K562 (cell line): ENCODE results near the gene INPPL1. TPM values are rescaled to one million over a fixed set of nuclear protein-coding genes. Genes with fewer than 3 reads are reported as not detected.

Experiments
- ATAC-seq: fragments of 200-7000 bp; cut with Tn5 transposase; 3 replicates; pipeline ENCODE4 v1.9.1; 2020; ENCODE audit warnings: moderate library complexity
- BruUV-seq: library from RNA; stranded (reverse); fragments of 400-500 nt; replicated peaks from 2 replicates; lab custom pipeline; 2021; lab: Mats Ljungman, UMichigan
- CTCF ChIA-PET: fragments of 300-600 bp; formaldehyde crosslinking; extraction: SDS; loops from one replicate; lab custom pipeline; 2021; ENCODE audit warnings: low intra/inter-chr PET ratio; lab: Yijun Ruan, JAX
- POLR2A ChIA-PET: fragments of 300-600, 350-650 bp; sonication (Branson Sonifier 250); formaldehyde crosslinking; extraction: SDS; loops from one replicate; lab custom pipeline; 2021; ENCODE audit warnings: antibody characterized with exemption, inconsistent platforms; lab: Yijun Ruan, JAX
- DNase-seq, 4 experiments: peaks; one replicate each; pipeline versions ENCODE4 v3.0.0 to v3.0.0-alpha.2; 2011 to 2018; ENCODE audit warnings: low spot score in 3 of 4, mixed read lengths in 3 of 4; ENCODE audit errors: extremely low read depth in 1 of 4
- FAIRE-seq: peaks from 2 replicates; lab custom pipeline; 2011; peaks lifted over from hg19 to GRCh38; lab: Jason Lieb, UNC
- H2AFZ ChIP-seq: 2 replicates; pipeline ENCODE4 v1.6.0; 2011; ENCODE audit warnings: low read depth, low read length, control low read depth, inconsistent platforms
- H3K27ac ChIP-seq: fragments of 200-600 bp; 3 replicates; pipeline ENCODE4 v1.8.0; 2011; ENCODE audit warnings: low read depth, mild to moderate bottlenecking, control low read depth, inconsistent platforms, low read length, moderate library complexity, mixed read lengths; ENCODE audit errors: extremely low read depth
- H3K27me3 ChIP-seq, 2 experiments: fragments of 300-600 bp in 1 of 2; 2 replicates in 1 of 2; 3 replicates in 1 of 2; pipeline versions ENCODE4 v1.6.0 to v1.8.0; 2011; ENCODE audit warnings: inconsistent platforms in 2 of 2, low read length in 2 of 2, mild to moderate bottlenecking in 1 of 2, mixed read lengths in 1 of 2, moderate library complexity in 1 of 2; ENCODE audit not compliant: control insufficient read depth in 2 of 2, insufficient read depth in 2 of 2
- H3K36me3 ChIP-seq: fragments of 300-600 bp; 3 replicates; pipeline ENCODE4 v1.8.0; 2011; ENCODE audit warnings: mild to moderate bottlenecking, low read length, inconsistent platforms; ENCODE audit not compliant: control insufficient read depth, insufficient read depth
- H3K4me1 ChIP-seq, 2 experiments: fragments of 200-600 bp in 1 of 2; replicated peaks in 1 of 2; 2 replicates in 1 of 2; 3 replicates in 1 of 2; pipeline versions ENCODE4 v1.5.1 to v1.8.0; 2011; ENCODE audit warnings: inconsistent platforms in 2 of 2, low read length in 2 of 2, mild to moderate bottlenecking in 1 of 2, mixed read lengths in 1 of 2, moderate library complexity in 1 of 2; ENCODE audit not compliant: control insufficient read depth in 2 of 2, insufficient read depth in 2 of 2
- H3K4me2 ChIP-seq: 2 replicates; pipeline ENCODE4 v1.6.1; 2011; ENCODE audit warnings: low read length, control low read depth, inconsistent platforms, mixed read lengths; ENCODE audit not compliant: insufficient read depth
- H3K4me3 ChIP-seq: fragments of 200-600 bp; sonication (generic), shearing (Covaris generic); 2 replicates; pipeline ENCODE4 v1.5.1; 2016; ENCODE audit warnings: control low read depth, inconsistent platforms
- H3K79me2 ChIP-seq: fragments of 200-600 bp; 3 replicates; pipeline ENCODE4 v1.8.0; 2011; ENCODE audit warnings: low read length, inconsistent platforms; ENCODE audit not compliant: control insufficient read depth, insufficient read depth
- H3K9ac ChIP-seq, 2 experiments: 2 replicates each; pipeline versions ENCODE4 v1.6.0 to v1.6.1; 2011; ENCODE audit warnings: low read depth in 2 of 2, low read length in 2 of 2, control low read depth in 1 of 2, inconsistent platforms in 1 of 2, mild to moderate bottlenecking in 1 of 2, mixed read lengths in 1 of 2; ENCODE audit not compliant: insufficient read depth in 1 of 2
- H3K9me1 ChIP-seq: one replicate; pipeline ENCODE4 v1.6.0; 2011; ENCODE audit warnings: inconsistent platforms, mild to moderate bottlenecking, low read length, moderate library complexity; ENCODE audit not compliant: control insufficient read depth, insufficient read depth
- H3K9me3 ChIP-seq: replicated peaks from 2 replicates; pipeline ENCODE4 v1.5.1; 2011; ENCODE audit warnings: low read depth, low read length, inconsistent platforms; ENCODE audit not compliant: control insufficient read depth, insufficient read depth
- H4K20me1 ChIP-seq: replicated peaks from 2 replicates; pipeline ENCODE4 v1.6.1; 2011; ENCODE audit warnings: low read length, inconsistent platforms, mixed read lengths; ENCODE audit not compliant: control insufficient read depth, insufficient read depth
- CCNT2 ChIP-seq: IDR thresholded peaks from 2 replicates; pipeline ENCODE4 v1.6.1; 2011; ENCODE audit warnings: borderline replicate concordance, low read depth, mild to moderate bottlenecking, moderate library complexity, mixed read lengths, low read length; ENCODE audit not compliant: insufficient read length; ENCODE audit errors: extremely low read depth
- ELF1 ChIP-seq: fragments of 200-800 bp; sonication (Bioruptor generic); IDR thresholded peaks from 2 replicates; pipeline ENCODE4 v1.6.1; 2016; ENCODE audit warnings: missing genetic modification characterization, missing compliant biosample characterization
- FOXK2 ChIP-seq, 2 experiments: fragments of 450-650 bp; IDR thresholded peaks in 1 of 2; conservative IDR thresholded peaks in 1 of 2; 2 replicates each; pipeline ENCODE4 v1.6.1; 2016; ENCODE audit warnings: low read depth in 2 of 2, mild to moderate bottlenecking in 1 of 2
- GATAD2B ChIP-seq: fragments of 450-650 bp; IDR thresholded peaks from 2 replicates; pipeline ENCODE4 v1.6.1; 2017; ENCODE audit warnings: mild to moderate bottlenecking, borderline replicate concordance
- HLTF ChIP-seq: fragments of 450-650 bp; IDR thresholded peaks from 2 replicates; pipeline ENCODE4 v1.6.1; 2016
- JUNB ChIP-seq: fragments of 450-650 bp; formaldehyde crosslinking; conservative IDR thresholded peaks from 2 replicates; pipeline ENCODE4 v1.4.0; 2020; ENCODE audit warnings: mild to moderate bottlenecking
- MCM5 ChIP-seq: fragments of 450-650 bp; IDR thresholded peaks from 2 replicates; pipeline ENCODE4 v1.6.1; 2016; ENCODE audit warnings: low read depth
- NBN ChIP-seq: fragments of 450-650 bp; IDR thresholded peaks from 2 replicates; pipeline ENCODE4 v1.6.1; 2016; ENCODE audit warnings: low read depth, mild to moderate bottlenecking
- NCOA2 ChIP-seq, 2 experiments: fragments of 450-650 bp; IDR thresholded peaks; 2 replicates each; pipeline ENCODE4 v1.6.1; 2018; ENCODE audit warnings: mild to moderate bottlenecking in 2 of 2, moderate library complexity in 1 of 2; ENCODE audit not compliant: partially characterized antibody in 2 of 2
- NFE2L1 ChIP-seq: fragments of 450-650 bp; IDR thresholded peaks from 2 replicates; pipeline ENCODE4 v1.6.1; 2016; ENCODE audit warnings: missing genetic modification characterization, low read depth, mild to moderate bottlenecking, missing compliant biosample characterization, moderate library complexity, borderline replicate concordance
- NR4A1 ChIP-seq, 2 experiments: fragments of 250-450 bp in 1 of 2; fragments of 450-650 bp in 1 of 2; sonication (Bioruptor Pico) in 1 of 2; IDR thresholded peaks; 2 replicates each; pipeline versions ENCODE4 v1.4.0 to v1.6.1; 2016 to 2020; ENCODE audit warnings: mild to moderate bottlenecking in 2 of 2, missing compliant biosample characterization in 1 of 2, missing genetic modification characterization in 1 of 2, moderate library complexity in 1 of 2
- PURB ChIP-seq: sonication (generic); formaldehyde crosslinking; IDR thresholded peaks from 2 replicates; pipeline ENCODE4 v1.9.0; 2021; ENCODE audit warnings: low read depth, mild to moderate bottlenecking, missing genetic modification reagents
- SUPT5H ChIP-seq: fragments of 450-650 bp; IDR thresholded peaks from 2 replicates; pipeline ENCODE4 v1.6.1; 2016
- ZBED1 ChIP-seq: IDR thresholded peaks from 2 replicates; pipeline ENCODE4 v1.6.1; 2014
- ZKSCAN3 ChIP-seq: fragments of 250-450 bp; sonication (Bioruptor Pico); IDR thresholded peaks from 2 replicates; pipeline ENCODE4 v1.4.0; 2020
- ZNF165 ChIP-seq: fragments of 250-450 bp; sonication (Bioruptor Pico); IDR thresholded peaks from 2 replicates; pipeline ENCODE4 v1.4.0; 2020; ENCODE audit warnings: borderline replicate concordance
- ZSCAN32 ChIP-seq: fragments of 450-650 bp; formaldehyde crosslinking; IDR thresholded peaks from 2 replicates; pipeline ENCODE4 v1.4.0; 2020; ENCODE audit warnings: mild to moderate bottlenecking, moderate library complexity
- WGBS: fragments of 100-300 bp; shearing (Covaris generic); methylation state at CpG from one replicate; pipeline ENCODE4 v1.1.6; 2016; ENCODE audit warnings: low coverage, mixed read lengths; ENCODE audit not compliant: insufficient coverage; ENCODE audit errors: missing lambda C conversion rate; 5-methylcytosine and 5-hydroxymethylcytosine counted together
- in situ Hi-C: fragments of 300-500 bp; cut with MboI; formaldehyde crosslinking; loops from 4 replicates; pipeline ENCODE4 v1.15.0; 2018; ENCODE audit warnings: inconsistent platforms, mixed read lengths
- intact Hi-C: fragments of 100-400 bp; cut with micrococcal nuclease; formaldehyde crosslinking; loops from 2 replicates; pipeline ENCODE4 v1.14.2; 2022
- polyA plus RNA-seq, 8 experiments: library from polyadenylated mRNA; depleted of rRNA in 4 of 8; stranded (reverse) in 5 of 8; unstranded in 3 of 8; fragments of >200 nt; fragmentation: Nextera tagmentation in 2 of 8; fragmentation: Illumina TruSeq in 1 of 8; extraction: Ambion mirVana in 2 of 8; extraction: Trizol in 1 of 8; gene quantifications; 2 replicates each; pipeline versions ENCODE4 v1.2.1 to v1.2.3, GENCODE V29; 2011 to 2014; ENCODE audit warnings: inconsistent platforms in 1 of 8, missing spikeins in 1 of 8
- total RNA-seq, 7 experiments: library from RNA; depleted of rRNA in 6 of 7; stranded (reverse); fragments of >200 nt in 6 of 7; fragmentation: Illumina TruSeq in 2 of 7; extraction: Trizol in 2 of 7; gene quantifications; 2 replicates each; pipeline versions ENCODE4 v1.2.1 to v1.2.3, GENCODE V29; 2011 to 2021; ENCODE audit warnings: low replicate concordance in 1 of 7
- TF ChIP-seq, protein P1 (sequence below): sonication (generic); formaldehyde crosslinking; IDR thresholded peaks from 2 replicates; pipeline ENCODE4 v1.8.1; 2023; ENCODE audit warnings: mild to moderate bottlenecking, missing genetic modification reagents, moderate library complexity
- TF ChIP-seq, protein P2 (sequence below): fragments of 450-650 bp; IDR thresholded peaks from 2 replicates; pipeline ENCODE4 v1.6.1; 2016; ENCODE audit warnings: antibody characterized with exemption
- TF ChIP-seq, protein P3 (sequence below): sonication (generic); formaldehyde crosslinking; IDR thresholded peaks from 2 replicates; pipeline ENCODE4 v1.8.1; 2023; ENCODE audit warnings: mild to moderate bottlenecking, missing genetic modification reagents

Gene INPPL1
- total and polyA plus RNA-seq, 9 of the 15 experiments (the other 6 are each of a cell fraction or from before 2014, with no cell fraction given): 0.55 to 137 (median 61.6) TPM

DNA sequence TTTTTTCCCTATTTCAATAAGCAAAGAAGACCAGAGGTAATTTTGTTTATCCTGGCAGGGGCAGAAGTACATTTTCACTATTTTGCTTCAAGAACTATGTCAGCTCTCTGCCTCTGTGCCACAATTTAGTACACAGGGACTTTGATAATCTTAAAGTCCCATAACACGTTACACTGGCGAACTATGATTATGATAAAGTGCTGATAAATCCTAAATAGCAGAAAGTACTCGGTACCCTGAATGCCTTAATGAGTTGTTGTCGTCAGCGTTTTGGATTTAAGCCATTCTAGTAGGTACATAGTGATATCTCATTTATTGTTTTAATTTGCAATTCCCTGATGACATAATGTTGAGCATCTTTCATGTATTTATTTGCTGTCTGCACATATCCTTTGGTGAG lies 36.0 kb downstream of the INPPL1 start:
- BruUV-seq: no TSS peak
- Histone ChIP-seq H4K20me1 (no peaks in the 10 kb centered on the region), H2AFZ (no peak overlapping the region), H3K9me1 (no peaks in the 10 kb centered on the region), H3K79me2 (no peaks in the 10 kb centered on the region), H3K9ac (no peak overlapping the region), H3K4me3 (no peak overlapping the region), H3K27ac (no peak overlapping the region), H3K9me3 (no peaks in the 10 kb centered on the region), H3K27me3 (peaks cover 0 to 4% of the 10 kb centered on the region in 2 experiments; a peak in 1 of 5 replicates), H3K4me2 (no peak overlapping the region), H3K36me3 (no peaks in the 10 kb centered on the region), H3K4me1 (no peaks in the 10 kb centered on the region)
- under 1% methylated on average over 5 of the region's 5 CpGs for WGBS
- no peak for TF ChIP-seq PURB (CRISPR knock-in tag)
- no peak for TF ChIP-seq ZSCAN32 (CRISPR knock-in tag)
- TF ChIP-seq CCNT2: no peak
- TF ChIP-seq FOXK2 (conservative IDR thresholded peaks at IDR 0.05 in 1 of 2, IDR thresholded peaks at IDR 0.05 in 1 of 2; ENCODE audit: low read depth in 2 of 2): no peak
- TF ChIP-seq, protein P1, sequence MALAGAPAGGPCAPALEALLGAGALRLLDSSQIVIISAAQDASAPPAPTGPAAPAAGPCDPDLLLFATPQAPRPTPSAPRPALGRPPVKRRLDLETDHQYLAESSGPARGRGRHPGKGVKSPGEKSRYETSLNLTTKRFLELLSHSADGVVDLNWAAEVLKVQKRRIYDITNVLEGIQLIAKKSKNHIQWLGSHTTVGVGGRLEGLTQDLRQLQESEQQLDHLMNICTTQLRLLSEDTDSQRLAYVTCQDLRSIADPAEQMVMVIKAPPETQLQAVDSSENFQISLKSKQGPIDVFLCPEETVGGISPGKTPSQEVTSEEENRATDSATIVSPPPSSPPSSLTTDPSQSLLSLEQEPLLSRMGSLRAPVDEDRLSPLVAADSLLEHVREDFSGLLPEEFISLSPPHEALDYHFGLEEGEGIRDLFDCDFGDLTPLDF (CRISPR knock-in tag): no peak
- TF ChIP-seq ZBED1: no peak
- TF ChIP-seq ZKSCAN3 (CRISPR knock-in tag): no peak
- TF ChIP-seq NBN: no peak
- TF ChIP-seq HLTF: no peak
- TF ChIP-seq, protein P2, sequence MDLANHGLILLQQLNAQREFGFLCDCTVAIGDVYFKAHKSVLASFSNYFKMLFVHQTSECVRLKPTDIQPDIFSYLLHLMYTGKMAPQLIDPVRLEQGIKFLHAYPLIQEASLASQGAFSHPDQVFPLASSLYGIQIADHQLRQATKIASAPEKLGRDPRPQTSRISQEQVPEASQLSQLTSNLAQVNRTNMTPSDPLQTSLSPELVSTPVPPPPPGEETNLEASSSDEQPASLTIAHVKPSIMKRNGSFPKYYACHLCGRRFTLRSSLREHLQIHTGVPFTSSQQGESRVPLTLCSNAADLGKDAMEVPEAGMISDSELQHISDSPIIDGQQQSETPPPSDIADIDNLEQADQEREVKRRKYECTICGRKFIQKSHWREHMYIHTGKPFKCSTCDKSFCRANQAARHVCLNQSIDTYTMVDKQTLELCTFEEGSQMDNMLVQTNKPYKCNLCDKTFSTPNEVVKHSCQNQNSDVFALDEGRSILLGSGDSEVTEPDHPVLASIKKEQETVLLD: no peak
- TF ChIP-seq ELF1 (tag): no peak
- no peak for TF ChIP-seq SUPT5H
- no peak for TF ChIP-seq NFE2L1 (tag)
- no peak for TF ChIP-seq NR4A1 (CRISPR knock-in tag; IDR thresholded peaks at IDR 0.05)
- no peak for TF ChIP-seq NR4A1 (tag; IDR thresholded peaks at IDR 0.05)
- TF ChIP-seq JUNB (CRISPR knock-in tag): no peak
- TF ChIP-seq, protein P3, sequence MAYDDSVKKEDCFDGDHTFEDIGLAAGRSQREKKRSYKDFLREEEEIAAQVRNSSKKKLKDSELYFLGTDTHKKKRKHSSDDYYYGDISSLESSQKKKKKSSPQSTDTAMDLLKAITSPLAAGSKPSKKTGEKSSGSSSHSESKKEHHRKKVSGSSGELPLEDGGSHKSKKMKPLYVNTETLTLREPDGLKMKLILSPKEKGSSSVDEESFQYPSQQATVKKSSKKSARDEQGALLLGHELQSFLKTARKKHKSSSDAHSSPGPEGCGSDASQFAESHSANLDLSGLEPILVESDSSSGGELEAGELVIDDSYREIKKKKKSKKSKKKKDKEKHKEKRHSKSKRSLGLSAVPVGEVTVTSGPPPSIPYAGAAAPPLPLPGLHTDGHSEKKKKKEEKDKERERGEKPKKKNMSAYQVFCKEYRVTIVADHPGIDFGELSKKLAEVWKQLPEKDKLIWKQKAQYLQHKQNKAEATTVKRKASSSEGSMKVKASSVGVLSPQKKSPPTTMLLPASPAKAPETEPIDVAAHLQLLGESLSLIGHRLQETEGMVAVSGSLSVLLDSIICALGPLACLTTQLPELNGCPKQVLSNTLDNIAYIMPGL (CRISPR knock-in tag): no peak
- TF ChIP-seq MCM5: no peak
- no peak for TF ChIP-seq ZNF165 (CRISPR knock-in tag)
- no peak for TF ChIP-seq NCOA2 (IDR thresholded peaks at IDR 0.05; ENCODE audit: partially characterized antibody in 2 of 2)
- no peak for TF ChIP-seq GATAD2B
- POLR2A ChIA-PET: no interaction called here
- CTCF ChIA-PET: interaction anchor here (0.6 kb wide), 1 partner anchor 236 kb away, joined by 4 read pairs; no protein-coding TSS in a partner anchor
- ATAC-seq (no peak), DNase-seq (no peak), FAIRE-seq (no peak)
- intact Hi-C loops: no loop called here
- in situ Hi-C loops: no loop called here
